ENCODE data around the gene LGR6.
"Not testable (repeated sequence)": the region's sequence is repeated elsewhere in the genome, so short reads cannot be mapped to it uniquely, and the experiment has no call there.

Gene LGR6

GRCh38 chr1:202348005-202348508, 154.5 kb downstream of the LGR6 start:
- DNase-seq (ENCODE audit: low spot score) = no peak

- peak; percentile 97 for DNase-seq (ENCODE audit: low spot score)
Observed at GRCh38 chr1:202348509-202349205, 155.1 kb downstream of the LGR6 start, which contains the start of gene PPP1R12B. TSS of gene PPP1R12B (plus strand) at chr1:202348699. CDS start at chr1:202348852, 153 bp downstream.

GRCh38 chr1:202349206-202349928, 155.8 kb downstream of the LGR6 start:
- no peak for DNase-seq (ENCODE audit: low spot score)

- no peak for DNase-seq (ENCODE audit: low spot score)
Observed at GRCh38 chr1:202351725-202352124, 158.1 kb downstream of the LGR6 start.

GRCh38 chr1:202352583-202353197, 159.1 kb downstream of the LGR6 start:
- not testable (repeated sequence) for DNase-seq (ENCODE audit: low spot score)

DNA sequence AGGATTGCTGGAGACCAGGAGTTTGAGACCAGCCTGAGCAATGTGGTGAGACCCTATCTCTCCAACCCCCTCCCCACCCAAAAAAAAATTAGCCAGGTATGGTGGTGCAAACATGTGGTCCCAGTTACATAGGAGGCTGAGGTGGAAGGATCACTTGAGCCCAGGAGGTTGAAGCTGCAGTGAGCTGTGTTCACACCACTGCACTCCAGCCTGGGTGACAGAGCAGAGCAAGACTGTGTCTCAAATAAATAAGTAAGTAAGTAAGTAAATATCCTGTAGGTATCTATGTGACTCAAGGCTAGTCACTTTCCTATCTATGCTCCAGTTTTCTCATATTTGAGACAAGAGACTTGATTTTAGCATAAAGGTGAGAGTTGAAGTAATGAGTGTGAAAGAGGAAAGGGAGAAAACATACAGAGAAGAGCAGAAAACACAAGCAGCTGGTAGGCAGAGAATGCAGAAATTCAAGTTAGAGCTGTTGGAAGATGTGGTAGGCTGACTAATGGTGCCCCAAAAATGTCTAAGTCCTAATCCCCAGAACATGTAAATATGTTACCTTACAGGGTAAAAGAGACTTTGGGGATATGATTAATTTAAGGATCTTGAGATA, 162.4 kb downstream of the LGR6 start:
- DNase-seq (ENCODE audit: low spot score) = no peak

- no peak for DNase-seq (ENCODE audit: low spot score)
Observed at GRCh38 chr1:202357506-202357905, 163.9 kb downstream of the LGR6 start.

- no peak for DNase-seq (ENCODE audit: low spot score)
Observed at GRCh38 chr1:202361224-202361623, 167.6 kb downstream of the LGR6 start.

DNA sequence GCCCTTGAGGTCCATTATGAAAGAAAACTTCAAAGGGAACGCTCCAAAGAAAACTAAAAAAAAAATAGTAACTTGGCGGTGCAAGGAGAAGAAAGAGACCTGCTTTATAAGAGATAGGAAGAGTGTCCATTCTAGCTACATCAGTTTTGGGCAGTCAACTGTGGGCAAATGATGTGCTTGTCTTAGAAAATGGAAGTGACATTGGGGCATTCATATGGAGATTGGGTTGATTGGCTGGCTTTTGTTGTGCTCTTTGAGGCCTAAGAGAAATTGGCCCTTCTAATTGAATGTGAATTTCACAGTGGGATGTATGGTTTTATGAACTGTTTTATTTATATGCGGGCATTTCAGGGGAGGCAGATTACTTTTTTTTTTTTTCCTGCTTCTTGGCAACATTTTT, 168.1 kb downstream of the LGR6 start:
- no peak for DNase-seq (ENCODE audit: low spot score)

- DNase-seq (ENCODE audit: low spot score) = no peak
Observed at GRCh38 chr1:202362212-202362611, 168.6 kb downstream of the LGR6 start.

- no peak for DNase-seq (ENCODE audit: low spot score)
Observed at GRCh38 chr1:202365092-202365815, 171.7 kb downstream of the LGR6 start.

DNA sequence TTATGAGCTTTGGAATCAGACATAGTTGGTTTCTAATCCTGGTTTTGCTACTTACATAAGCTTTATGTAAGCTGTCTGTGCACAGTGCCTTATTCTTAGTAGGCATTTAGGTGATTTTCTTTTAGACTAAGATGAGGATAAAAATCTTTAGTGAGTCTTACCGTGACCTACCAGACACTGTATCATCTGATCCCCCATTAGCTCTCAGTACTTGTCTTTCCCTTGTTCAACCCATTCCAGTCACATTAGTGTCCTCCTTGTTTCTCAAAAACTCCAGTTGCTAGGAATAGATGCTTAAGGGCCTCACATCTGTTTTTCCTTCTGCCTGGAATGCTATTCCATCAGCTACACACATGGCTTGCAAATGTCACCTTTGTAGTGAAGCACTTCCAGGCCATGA, 173.7 kb downstream of the LGR6 start:
- no peak for DNase-seq (ENCODE audit: low spot score)
